Large intestine (tissue), 3 donors: ENCODE data around the gene RGL2. TPM values are rescaled to one million over a fixed set of nuclear protein-coding genes. Genes with fewer than 3 reads are reported as not detected.

Experiments
- DNase-seq, 2 donors: peaks; one replicate each; pipeline versions ENCODE4 v3.0.0 to v3.0.0-alpha.2; 2013
- H3K27ac ChIP-seq: one replicate; pipeline ENCODE4 v1.5.1; 2013; ENCODE audit warnings: low read length
- H3K27me3 ChIP-seq: 2 replicates; pipeline ENCODE4 v1.6.1; 2013; ENCODE audit warnings: low read length; ENCODE audit not compliant: control insufficient read depth, insufficient read depth
- H3K36me3 ChIP-seq: 2 replicates; pipeline ENCODE4 v1.6.1; 2013; ENCODE audit warnings: low read length; ENCODE audit not compliant: control insufficient read depth, insufficient read depth
- H3K4me1 ChIP-seq: one replicate; pipeline ENCODE4 v1.6.1; 2013; ENCODE audit warnings: low read length; ENCODE audit not compliant: control insufficient read depth, insufficient read depth
- H3K4me3 ChIP-seq: one replicate; pipeline ENCODE4 v1.5.1; 2013; ENCODE audit warnings: low read length
- H3K9me3 ChIP-seq: one replicate; pipeline ENCODE4 v1.6.1; 2013; ENCODE audit warnings: mild to moderate bottlenecking, low read depth, low read length, moderate library complexity; ENCODE audit not compliant: control insufficient read depth
- WGBS: methylation state at CpG from one replicate; pipeline ENCODE4 v1.1.5; 2013; ENCODE audit warnings: low lambda C conversion rate; ENCODE audit not compliant: insufficient coverage; 5-methylcytosine and 5-hydroxymethylcytosine counted together
- polyA plus RNA-seq: library from polyadenylated mRNA; unstranded; fragments of 120-200 nt; gene quantifications from one replicate; pipeline ENCODE4 v1.2.1, GENCODE V29; 2013

RGL2 gene
- polyA plus RNA-seq, 1 donor = 73.4 TPM

GRCh38 chr6:33312361-33313104, 13.8 kb upstream of the RGL2 start:
- WGBS = no CpG with 5 or more reads among the region's 29 CpGs

DNA sequence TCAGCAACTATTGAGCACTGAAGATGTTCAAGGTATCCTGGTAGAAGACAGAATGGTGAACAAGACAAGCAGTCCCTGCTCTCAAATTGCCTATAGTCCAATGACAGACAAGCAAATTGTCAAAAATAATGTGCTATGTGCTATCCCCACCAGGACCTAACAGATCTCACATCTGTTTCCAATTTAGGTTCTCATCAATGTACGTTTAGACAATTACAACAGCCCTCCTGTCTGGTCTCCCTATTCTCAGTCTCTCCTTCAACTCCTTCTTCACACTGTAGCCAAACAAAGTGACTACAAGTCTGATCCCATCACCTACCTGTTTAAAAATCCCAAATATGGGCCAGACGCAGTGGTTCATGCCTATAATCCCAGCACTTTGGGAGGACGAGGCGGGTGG, 7.6 kb upstream of the RGL2 start:
- Histone ChIP-seq H3K27ac (no peak overlapping the region), H3K27me3 (no peaks in the 10 kb centered on the region), H3K4me3 (no peak overlapping the region), H3K4me1 (no peaks in the 10 kb centered on the region), H3K9me3 (no peaks in the 10 kb centered on the region), H3K36me3 (peaks cover 48% of the 10 kb centered on the region)
- no CpG with 5 or more reads among the region's 4 CpGs for WGBS
- DNase-seq = no peak

More at GRCh38 chr6:33312361-33313104, 13.8 kb upstream of the RGL2 start:
- H3K4me3 ChIP-seq = peak overlapping the region; percentile 92
- no peaks in the 10 kb centered on the region for H3K27me3 ChIP-seq
- no peaks in the 10 kb centered on the region for H3K9me3 ChIP-seq
- H3K36me3 ChIP-seq = peaks cover 27% of the 10 kb centered on the region
- H3K27ac ChIP-seq = peak overlapping the region; percentile 96
- H3K4me1 ChIP-seq = peaks cover 27% of the 10 kb centered on the region
- DNase-seq = peak; percentile 83 to 90

DNA sequence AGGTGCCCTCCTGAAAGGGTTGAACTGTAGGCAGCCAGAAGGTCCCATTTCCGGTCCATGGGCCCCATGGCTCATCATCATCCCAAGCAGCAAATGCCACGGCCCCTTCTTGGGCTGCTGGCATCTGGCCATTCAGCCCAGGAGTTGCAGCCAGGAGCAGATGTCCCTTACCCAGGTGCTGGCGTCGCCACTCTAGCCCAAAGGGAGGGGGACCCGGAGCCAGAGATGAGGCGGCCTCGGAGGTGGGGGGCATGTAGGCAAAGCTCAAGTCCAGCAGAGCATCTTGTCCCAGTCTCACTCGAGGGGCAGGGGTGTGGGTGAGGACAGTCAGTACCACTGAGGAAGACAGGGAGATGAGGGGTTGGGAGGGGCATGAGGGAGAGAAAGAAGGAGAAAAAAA, 6.3 kb upstream of the RGL2 start:
- no CpG with 5 or more reads among the region's 8 CpGs for WGBS
- DNase-seq = no peak
- Histone ChIP-seq H3K9me3 (no peaks in the 10 kb centered on the region), H3K36me3 (peaks cover 39% of the 10 kb centered on the region), H3K27me3 (no peaks in the 10 kb centered on the region), H3K4me1 (no peaks in the 10 kb centered on the region), H3K27ac (no peak overlapping the region), H3K4me3 (no peak overlapping the region)

DNA sequence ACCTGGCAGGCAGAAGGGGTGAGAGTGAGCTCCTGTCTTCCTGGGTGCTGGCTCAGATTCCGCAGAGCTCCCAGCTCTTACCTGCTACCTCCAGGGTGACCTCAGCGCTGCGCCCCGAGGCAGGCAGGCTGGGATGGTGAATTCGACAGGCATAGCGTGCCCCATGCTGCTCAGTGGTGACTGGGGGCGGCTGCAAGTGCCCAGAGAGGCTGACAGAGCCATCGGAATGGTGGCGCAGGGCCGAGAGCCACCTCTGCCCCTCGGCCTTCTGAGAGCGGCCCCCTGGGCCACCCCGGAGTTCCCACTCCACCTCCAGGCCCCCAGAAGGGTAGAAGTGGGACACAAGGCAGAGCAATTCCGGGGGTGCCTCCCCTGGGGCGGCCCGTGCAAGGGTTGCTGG, 5.5 kb upstream of the RGL2 start:
- Histone ChIP-seq H3K27ac (no peak overlapping the region), H3K36me3 (peaks cover 35% of the 10 kb centered on the region), H3K4me1 (no peaks in the 10 kb centered on the region), H3K9me3 (no peaks in the 10 kb centered on the region), H3K27me3 (no peaks in the 10 kb centered on the region), H3K4me3 (no peak overlapping the region)
- DNase-seq = no peak
- no CpG with 5 or more reads among the region's 16 CpGs for WGBS

- WGBS = 100% methylated on average over 1 of the region's 3 CpGs
- Histone ChIP-seq H3K9me3 (no peaks in the 10 kb centered on the region), H3K4me3 (no peak overlapping the region), H3K4me1 (no peaks in the 10 kb centered on the region), H3K36me3 (peaks cover 33% of the 10 kb centered on the region), H3K27ac (no peak overlapping the region), H3K27me3 (no peaks in the 10 kb centered on the region)
- no peak for DNase-seq
Observed at GRCh38 chr6:33301877-33302276, 3.1 kb upstream of the RGL2 start.

DNA sequence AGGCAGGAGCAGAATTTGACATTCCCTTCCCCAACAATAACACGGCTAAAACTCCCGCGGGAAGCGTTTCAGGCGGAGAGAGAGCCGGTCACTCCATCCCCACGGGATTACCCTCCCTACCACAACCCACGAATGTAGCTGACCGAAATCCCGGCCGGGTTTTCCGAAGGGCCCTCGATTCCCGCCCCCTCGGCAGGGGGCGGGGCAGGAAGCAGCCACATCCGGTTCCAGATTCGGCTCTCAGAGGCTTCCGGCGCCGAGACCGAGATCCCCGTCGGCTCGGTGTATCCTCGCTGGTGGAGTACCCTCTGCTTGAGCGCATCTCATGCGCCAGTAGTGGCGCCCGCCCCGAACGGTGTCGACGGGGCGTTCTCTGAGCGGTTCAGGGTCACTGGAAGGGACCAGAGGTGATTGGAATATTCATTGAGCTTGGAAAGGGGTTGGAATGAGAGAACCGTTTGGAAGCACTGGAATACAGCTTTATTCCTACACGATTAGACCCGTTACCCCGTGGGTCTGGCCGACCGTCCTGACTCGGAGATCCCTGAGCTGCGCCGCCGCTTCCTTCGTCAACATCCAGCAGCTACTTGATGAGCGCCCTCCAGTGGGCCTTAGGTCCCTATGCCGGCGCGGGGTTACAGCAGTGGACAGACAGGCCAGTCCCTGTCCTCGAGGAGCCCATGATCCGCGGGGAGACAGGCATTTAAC, 649 bp upstream of the RGL2 start:
- Histone ChIP-seq H3K9me3 (no peaks in the 10 kb centered on the region), H3K4me3 (peak overlapping the region; percentile 87), H3K4me1 (no peaks in the 10 kb centered on the region), H3K36me3 (peaks cover 40% of the 10 kb centered on the region), H3K27ac (peak overlapping the region; percentile 98), H3K27me3 (no peaks in the 10 kb centered on the region)
- peak; percentile 88 to 92 for DNase-seq
- WGBS = no CpG with 5 or more reads among the region's 54 CpGs

DNA sequence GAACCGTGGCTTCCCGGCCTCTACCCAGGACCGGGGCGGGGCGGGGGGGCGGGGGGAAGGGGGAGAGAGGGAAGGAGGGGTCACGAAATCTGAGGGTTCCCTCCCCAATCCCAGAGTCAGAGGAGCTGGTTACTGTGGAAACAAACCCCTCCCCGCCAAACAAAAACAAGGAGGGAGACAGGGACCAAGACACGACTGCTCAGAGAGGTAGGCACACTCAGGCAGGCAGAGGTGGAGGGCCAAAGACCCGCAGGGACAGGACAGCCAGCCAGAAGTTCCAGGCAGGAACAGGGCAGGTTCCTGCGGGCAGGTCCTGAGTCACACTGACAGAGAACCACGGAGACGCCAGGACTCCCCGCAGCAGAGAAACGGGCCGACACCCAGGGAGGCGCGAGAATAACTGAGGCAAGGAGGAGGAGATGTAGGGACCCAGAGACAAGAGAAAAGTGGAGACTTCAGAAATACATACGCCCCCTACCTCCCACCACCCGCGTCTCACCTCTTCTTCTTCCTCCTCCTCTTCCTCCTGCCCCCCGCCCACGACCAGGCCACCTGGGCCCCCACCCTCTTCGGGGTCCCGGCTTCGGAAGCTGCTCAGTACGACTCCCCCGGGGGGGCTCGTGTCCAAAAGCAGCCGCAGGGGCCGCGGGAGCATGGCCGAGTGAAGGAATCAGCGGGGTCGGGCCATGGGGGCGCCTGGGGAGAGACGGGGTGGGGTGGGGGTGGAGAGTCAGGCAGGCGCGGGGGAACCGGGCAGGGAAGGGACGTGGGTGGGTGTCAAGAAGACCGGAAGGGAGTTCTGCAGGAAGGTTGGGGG, 578 bp downstream of the RGL2 start:
- peak; percentile 58 to 73 for DNase-seq
- Histone ChIP-seq H3K27ac (peak overlapping the region; percentile 98), H3K36me3 (peaks cover 38% of the 10 kb centered on the region), H3K9me3 (no peaks in the 10 kb centered on the region), H3K27me3 (no peaks in the 10 kb centered on the region), H3K4me1 (no peaks in the 10 kb centered on the region), H3K4me3 (peak overlapping the region; percentile 87)
- WGBS = no CpG with 5 or more reads among the region's 42 CpGs

GRCh38 chr6:33297406-33297955, 1.3 kb downstream of the RGL2 start:
- WGBS = no CpG with 5 or more reads among the region's 16 CpGs
- Histone ChIP-seq H3K36me3 (peaks cover 39% of the 10 kb centered on the region), H3K9me3 (no peaks in the 10 kb centered on the region), H3K4me3 (peak overlapping the region; percentile 87), H3K27me3 (no peaks in the 10 kb centered on the region), H3K27ac (peak overlapping the region; percentile 20), H3K4me1 (no peaks in the 10 kb centered on the region)
- DNase-seq = peak in 1 of 2 donors; percentile 66

GRCh38 chr6:33296797-33297405, 1.8 kb downstream of the RGL2 start:
- peak overlapping the region; percentile 87 for H3K4me3 ChIP-seq
- H3K27me3 ChIP-seq = no peaks in the 10 kb centered on the region
- no peak for DNase-seq
- no CpG with 5 or more reads among the region's 12 CpGs for WGBS
- no peaks in the 10 kb centered on the region for H3K4me1 ChIP-seq
- H3K36me3 ChIP-seq = peaks cover 45% of the 10 kb centered on the region
- H3K9me3 ChIP-seq = no peaks in the 10 kb centered on the region
- H3K27ac ChIP-seq = peak overlapping the region; percentile 20
